Panc1 (cell line): ENCODE measurements around the gene ZNF283. TPM values are rescaled to one million over a fixed set of nuclear protein-coding genes. Genes with fewer than 3 reads are reported as not detected.

Experiments
- ATAC-seq: fragments of 200-7000 bp; cut with Tn5 transposase; 2 replicates; pipeline ENCODE4 v1.9.1; 2020; ENCODE audit warnings: mild to moderate bottlenecking, moderate library complexity
- BruUV-seq: library from RNA; stranded (reverse); fragments of 400-500 nt; replicated peaks from 2 replicates; lab custom pipeline; 2021; lab: Mats Ljungman, UMichigan
- CTCF ChIA-PET: fragments of 300-600 bp; sonication (Branson Sonifier 250); formaldehyde crosslinking; loops from one replicate; lab custom pipeline; 2022; ENCODE audit warnings: antibody characterized with exemption; lab: Charles Lee
- POLR2A ChIA-PET: fragments of 300-600 bp; sonication (Branson Sonifier 250); formaldehyde crosslinking; loops from one replicate; lab custom pipeline; 2022; ENCODE audit warnings: antibody characterized with exemption; lab: Charles Lee
- DNase-seq: peaks from one replicate; pipeline ENCODE4 v3.0.0-alpha.2; 2010; ENCODE audit warnings: low read depth, low spot score
- H3K27ac ChIP-seq: 2 replicates; pipeline ENCODE4 v1.5.1; 2011; ENCODE audit warnings: mild to moderate bottlenecking, low read length, inconsistent platforms
- H3K27me3 ChIP-seq: fragments of 200-500 bp; sonication (Bioruptor generic); 2 replicates; pipeline ENCODE4 v1.6.0; 2014; ENCODE audit warnings: low read length, inconsistent platforms; ENCODE audit not compliant: control insufficient read depth, insufficient read depth
- H3K36me3 ChIP-seq: fragments of 200-500 bp; sonication (Bioruptor generic); 2 replicates; pipeline ENCODE4 v1.5.1; 2014; ENCODE audit warnings: inconsistent platforms, mild to moderate bottlenecking, low read length, moderate library complexity; ENCODE audit not compliant: control insufficient read depth, insufficient read depth
- H3K4me1 ChIP-seq: 2 replicates; pipeline ENCODE4 v1.5.1; 2011; ENCODE audit warnings: inconsistent platforms, mild to moderate bottlenecking, low read length, moderate library complexity; ENCODE audit not compliant: control insufficient read depth, insufficient read depth
- H3K4me3 ChIP-seq, 2 experiments: 2 replicates each; pipeline ENCODE4 v1.5.1; 2011 to 2012; ENCODE audit warnings: low read depth in 2 of 2, low read length in 2 of 2, mild to moderate bottlenecking in 2 of 2, inconsistent platforms in 1 of 2, moderate library complexity in 1 of 2
- H3K9me3 ChIP-seq: fragments of 200-500 bp; sonication (Bioruptor generic); 2 replicates; pipeline ENCODE4 v1.5.1; 2014; ENCODE audit warnings: low read depth, mild to moderate bottlenecking, inconsistent platforms, low read length, moderate library complexity; ENCODE audit not compliant: control insufficient read depth, insufficient read depth
- CTCF ChIP-seq: fragments of 450-650 bp; IDR thresholded peaks from 2 replicates; pipeline ENCODE4 v1.5.1; 2017; ENCODE audit warnings: mild to moderate bottlenecking
- POLR2AphosphoS5 ChIP-seq: IDR thresholded peaks from 2 replicates; pipeline ENCODE4 v1.6.1; 2012; ENCODE audit warnings: mild to moderate bottlenecking, low read depth, low read length, moderate library complexity
- REST ChIP-seq, 2 experiments: IDR thresholded peaks; 2 replicates each; pipeline ENCODE4 v1.6.1; 2011 to 2012; ENCODE audit warnings: low read depth in 2 of 2, control low read depth in 1 of 2, low read length in 1 of 2, mild to moderate bottlenecking in 1 of 2, moderate library complexity in 1 of 2; ENCODE audit not compliant: insufficient read depth in 1 of 2
- SIN3A ChIP-seq: IDR thresholded peaks from 2 replicates; pipeline ENCODE4 v1.6.1; 2012; ENCODE audit warnings: low read depth, mild to moderate bottlenecking, low read length, moderate library complexity, borderline replicate concordance; ENCODE audit not compliant: insufficient read depth
- TCF7L2 ChIP-seq: IDR thresholded peaks from 2 replicates; pipeline ENCODE4 v1.6.1; 2011; ENCODE audit warnings: mild to moderate bottlenecking, low read depth, low read length, inconsistent platforms
- in situ Hi-C: cut with HindIII; loops from 2 replicates; pipeline ENCODE4 v1.10.0; 2016; ENCODE audit warnings: low sequenced_read_pairs, low pct_unique_long_range_greater_than_20kb
- intact Hi-C: fragments of 100-400 bp; cut with micrococcal nuclease; formaldehyde crosslinking; loops from one replicate; pipeline ENCODE4 v1.10.0; 2022; ENCODE audit not compliant: unreplicated experiment
- total RNA-seq: library from RNA; stranded (reverse); gene quantifications from one replicate; pipeline ENCODE4 v1.2.1, GENCODE V29; 2021; ENCODE audit not compliant: unreplicated experiment

Gene ZNF283
- total RNA-seq, 1 experiment from 2014 or later, result 6.9 TPM

- Histone ChIP-seq H3K27me3 (no peaks in the 10 kb centered on the region), H3K27ac (no peak overlapping the region), H3K9me3 (no peaks in the 10 kb centered on the region), H3K36me3 (no peaks in the 10 kb centered on the region), H3K4me1 (no peaks in the 10 kb centered on the region), H3K4me3 (no peak overlapping the region)
- BruUV-seq, result no TSS peak
- in situ Hi-C loops (no loop called here), intact Hi-C loops (no loop called here)
- CTCF ChIA-PET, result no interaction called here
- POLR2A ChIA-PET, result no interaction called here
- TF ChIP-seq TCF7L2 (no peak), CTCF (no peak), POLR2AphosphoS5 (no peak), REST (IDR thresholded peaks at IDR 0.05; ENCODE audit: insufficient read depth in 1 of 2, low read depth in 2 of 2, low read length in 1 of 2) (no peak), SIN3A (no peak)
- ATAC-seq (no peak), DNase-seq (no peak)
These were observed 20.3 kb upstream of the ZNF283 start for GRCh38 chr19:43806848-43807247.

GRCh38 chr19:43807651-43808050 lies 19.5 kb upstream of the ZNF283 start:
- Histone ChIP-seq H3K4me1 (no peaks in the 10 kb centered on the region), H3K27me3 (no peaks in the 10 kb centered on the region), H3K36me3 (no peaks in the 10 kb centered on the region), H3K4me3 (no peak overlapping the region), H3K9me3 (no peaks in the 10 kb centered on the region), H3K27ac (no peak overlapping the region)
- ChIA-PET CTCF (no interaction called here), POLR2A (no interaction called here)
- intact Hi-C loops, result no loop called here
- DNase-seq, result no peak
- TF ChIP-seq SIN3A, result no peak
- no peak for TF ChIP-seq CTCF
- ATAC-seq, result no peak
- BruUV-seq, result no TSS peak
- in situ Hi-C loops, result no loop called here
